Activated CD8-positive, alpha-beta memory T cell treated with anti-CD3 and anti-CD28 coated beads, Interleukin-2, amount 50 U/mL, for 48 hours (primary cell): ENCODE data around the gene NFASC.

Source experiments
- DNase-seq: peaks from one replicate; pipeline ENCODE4 v3.0.0-alpha.2; 2020

Gene NFASC

GRCh38 chr1:204863024-204863423 lies 7.6 kb upstream of the NFASC start:
- no peak for DNase-seq

- DNase-seq: no peak
Measured at GRCh38 chr1:204863730-204864129, 6.9 kb upstream of the NFASC start.

- DNase-seq: no peak
Measured at GRCh38 chr1:204866051-204866596, 4.5 kb upstream of the NFASC start.

- no peak for DNase-seq
Measured at GRCh38 chr1:204867203-204867602, 3.5 kb upstream of the NFASC start.

GRCh38 chr1:204867666-204868339 lies 2.9 kb upstream of the NFASC start:
- no peak for DNase-seq

- no peak for DNase-seq
Measured at GRCh38 chr1:204868340-204868700, 2.3 kb upstream of the NFASC start.

- no peak for DNase-seq
Measured at GRCh38 chr1:204869097-204869496, 1.6 kb upstream of the NFASC start.

GRCh38 chr1:204871405-204872037 lies 859 bp downstream of the NFASC start:
- DNase-seq: no peak

GRCh38 chr1:204872262-204872881 lies 1.7 kb downstream of the NFASC start:
- DNase-seq: no peak

GRCh38 chr1:204873176-204873575 lies 2.5 kb downstream of the NFASC start:
- DNase-seq: no peak

- no peak for DNase-seq
Measured at GRCh38 chr1:204873714-204874113, 3.1 kb downstream of the NFASC start.

GRCh38 chr1:204874274-204874673 lies 3.6 kb downstream of the NFASC start:
- DNase-seq: no peak

- DNase-seq: no peak
Measured at GRCh38 chr1:204875255-204875654, 4.6 kb downstream of the NFASC start.

GRCh38 chr1:204878621-204879234 lies 8.1 kb downstream of the NFASC start:
- no peak for DNase-seq

- DNase-seq: no peak
Measured at GRCh38 chr1:204879351-204879750, 8.7 kb downstream of the NFASC start.

GRCh38 chr1:204880906-204881305 lies 10.2 kb downstream of the NFASC start:
- DNase-seq: no peak

- no peak for DNase-seq
Measured at GRCh38 chr1:204882479-204882878, 11.8 kb downstream of the NFASC start.

- no peak for DNase-seq
Measured at GRCh38 chr1:204883405-204883804, 12.7 kb downstream of the NFASC start.

- DNase-seq: no peak
Measured at GRCh38 chr1:204885288-204885711, 14.6 kb downstream of the NFASC start.

GRCh38 chr1:204885790-204886189 lies 15.1 kb downstream of the NFASC start:
- no peak for DNase-seq

GRCh38 chr1:204887846-204888245 lies 17.2 kb downstream of the NFASC start:
- no peak for DNase-seq

- DNase-seq: no peak
Measured at GRCh38 chr1:204888294-204888693, 17.6 kb downstream of the NFASC start.

GRCh38 chr1:204889681-204890383 lies 19.2 kb downstream of the NFASC start:
- DNase-seq: no peak
